Breast epithelium (tissue), 3 donors: ENCODE data around the gene RAB44.

Experiments
- POLR2A ChIP-seq: fragments of 450-650 bp; IDR thresholded peaks from one replicate; pipeline ENCODE4 v1.6.1; 2016; ENCODE audit warnings: antibody characterized with exemption, mild to moderate bottlenecking, moderate library complexity
- POLR2AphosphoS5 ChIP-seq, 3 donors: sonication (generic); formaldehyde crosslinking; IDR thresholded peaks; one replicate each; pipeline ENCODE4 v1.6.1; 2017; ENCODE audit warnings: antibody characterized with exemption in 3 of 3
- TF ChIP-seq, protein P1 (sequence below), 3 donors: fragments of 450-650 bp; IDR thresholded peaks; one replicate each; pipeline ENCODE4 v1.5.1; 2016 to 2017; ENCODE audit warnings: antibody characterized with exemption in 3 of 3, mild to moderate bottlenecking in 3 of 3, moderate library complexity in 3 of 3

DNA sequence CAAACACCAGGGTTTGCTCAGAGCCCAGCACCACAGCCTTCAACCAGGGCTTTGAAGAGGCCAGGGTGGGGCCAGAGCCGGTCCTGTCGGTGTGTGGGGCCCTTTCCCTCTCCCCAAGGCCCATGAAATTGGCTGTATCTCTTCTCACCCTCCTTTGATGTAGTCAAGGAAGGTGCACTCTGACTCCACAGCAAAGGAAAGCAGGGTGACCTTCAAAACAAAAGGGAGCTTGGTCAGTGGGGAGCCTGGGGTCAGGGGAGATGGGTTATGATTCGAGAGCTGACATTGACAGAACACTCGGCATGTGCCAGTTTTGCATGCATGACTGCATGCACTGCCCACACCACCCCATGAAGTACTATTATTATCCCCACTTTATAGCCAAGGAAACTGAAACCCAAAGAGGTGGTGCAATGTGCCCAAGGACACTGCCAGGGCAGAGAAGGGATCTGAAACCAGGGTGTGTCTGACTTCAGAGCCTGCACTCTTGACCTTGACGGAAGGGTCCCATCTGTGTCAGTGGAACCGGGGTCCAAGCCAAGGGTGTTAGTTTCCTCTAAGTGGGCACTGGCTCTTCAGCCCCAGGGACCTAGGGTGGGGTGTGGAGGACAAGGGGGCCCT, 55.4 kb downstream of the RAB44 start:
- no peak for TF ChIP-seq POLR2A
- TF ChIP-seq, protein P1, sequence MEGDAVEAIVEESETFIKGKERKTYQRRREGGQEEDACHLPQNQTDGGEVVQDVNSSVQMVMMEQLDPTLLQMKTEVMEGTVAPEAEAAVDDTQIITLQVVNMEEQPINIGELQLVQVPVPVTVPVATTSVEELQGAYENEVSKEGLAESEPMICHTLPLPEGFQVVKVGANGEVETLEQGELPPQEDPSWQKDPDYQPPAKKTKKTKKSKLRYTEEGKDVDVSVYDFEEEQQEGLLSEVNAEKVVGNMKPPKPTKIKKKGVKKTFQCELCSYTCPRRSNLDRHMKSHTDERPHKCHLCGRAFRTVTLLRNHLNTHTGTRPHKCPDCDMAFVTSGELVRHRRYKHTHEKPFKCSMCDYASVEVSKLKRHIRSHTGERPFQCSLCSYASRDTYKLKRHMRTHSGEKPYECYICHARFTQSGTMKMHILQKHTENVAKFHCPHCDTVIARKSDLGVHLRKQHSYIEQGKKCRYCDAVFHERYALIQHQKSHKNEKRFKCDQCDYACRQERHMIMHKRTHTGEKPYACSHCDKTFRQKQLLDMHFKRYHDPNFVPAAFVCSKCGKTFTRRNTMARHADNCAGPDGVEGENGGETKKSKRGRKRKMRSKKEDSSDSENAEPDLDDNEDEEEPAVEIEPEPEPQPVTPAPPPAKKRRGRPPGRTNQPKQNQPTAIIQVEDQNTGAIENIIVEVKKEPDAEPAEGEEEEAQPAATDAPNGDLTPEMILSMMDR (IDR thresholded peaks at IDR 0.05) = no peak
- TF ChIP-seq POLR2AphosphoS5 (IDR thresholded peaks at IDR 0.05) = no peak
